Type B pancreatic cell (in vitro differentiated cells): Measurements from ENCODE around the gene SC5D. TPM values are rescaled to one million over a fixed set of nuclear protein-coding genes. Genes with fewer than 3 reads are reported as not detected.
A peak's percentile ranks its signal among the peaks of the same experiment; 100 is the strongest.

Experiments
- DNase-seq: peaks from one replicate; pipeline ENCODE4 v3.0.0; 2021; ENCODE audit warnings: mixed read lengths; ENCODE audit not compliant: unreplicated experiment; ENCODE audit errors: extremely low spot score
- H3K27ac Mint-ChIP-seq: 2 replicates; pipeline ENCODE4 v1.8.0; 2021; ENCODE audit warnings: mild to moderate bottlenecking, mixed read lengths
- H3K27me3 Mint-ChIP-seq: 2 replicates; pipeline ENCODE4 v1.8.0; 2021; ENCODE audit warnings: mixed read lengths
- H3K36me3 Mint-ChIP-seq: 2 replicates; pipeline ENCODE4 v1.8.0; 2021; ENCODE audit warnings: mixed read lengths
- H3K4me1 Mint-ChIP-seq: one replicate; pipeline ENCODE4 v1.8.0; 2021; ENCODE audit warnings: mixed read lengths; ENCODE audit not compliant: unreplicated experiment
- H3K4me3 Mint-ChIP-seq: 2 replicates; pipeline ENCODE4 v1.8.0; 2021; ENCODE audit warnings: mild to moderate bottlenecking, mixed read lengths
- H3K9me3 Mint-ChIP-seq: 2 replicates; pipeline ENCODE4 v1.8.0; 2021; ENCODE audit warnings: mixed read lengths
- total RNA-seq: library from RNA; stranded (reverse); gene quantifications from 2 replicates; pipeline ENCODE4 v1.2.1, GENCODE V29; 2021; ENCODE audit warnings: low replicate concordance
- TF ChIP-seq, protein P1 (sequence below): fragments of 200-600 bp; sonication (generic); conservative IDR thresholded peaks from 2 replicates; pipeline ENCODE4 v1.5.0; 2021; ENCODE audit warnings: antibody characterized with exemption, mild to moderate bottlenecking

The SC5D gene
- total RNA-seq, 1 donor from 2014 or later: 48.0 TPM

GRCh38 chr11:121257289-121257688 is 35.3 kb upstream of the SC5D start:
- H3K4me3 Mint-ChIP-seq: no peak overlapping the region
- DNase-seq: no peak
- no peaks in the 10 kb centered on the region for H3K27me3 Mint-ChIP-seq

DNA sequence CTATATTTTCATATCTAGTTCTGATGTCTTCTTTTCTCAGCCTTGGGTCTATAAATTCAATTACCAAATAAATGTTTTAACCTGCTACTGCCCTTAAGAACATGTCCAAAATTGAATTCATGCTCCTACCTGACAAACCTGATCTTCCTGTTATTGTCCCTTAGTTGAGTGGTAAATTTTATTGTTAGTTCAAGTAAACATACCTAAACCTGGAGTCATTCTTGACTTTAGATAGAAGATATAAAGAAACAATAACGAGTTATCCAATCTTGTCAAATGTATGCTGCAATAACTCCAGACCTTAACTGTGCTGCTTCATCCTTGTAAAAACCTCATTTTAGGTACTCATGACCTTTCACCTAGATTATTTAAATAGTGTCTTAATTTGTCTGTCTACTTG is 34.6 kb upstream of the SC5D start:
- DNase-seq: no peak
- H3K27me3 Mint-ChIP-seq: no peaks in the 10 kb centered on the region

More at GRCh38 chr11:121257289-121257688, 35.3 kb upstream of the SC5D start:
- TF ChIP-seq, protein P1, sequence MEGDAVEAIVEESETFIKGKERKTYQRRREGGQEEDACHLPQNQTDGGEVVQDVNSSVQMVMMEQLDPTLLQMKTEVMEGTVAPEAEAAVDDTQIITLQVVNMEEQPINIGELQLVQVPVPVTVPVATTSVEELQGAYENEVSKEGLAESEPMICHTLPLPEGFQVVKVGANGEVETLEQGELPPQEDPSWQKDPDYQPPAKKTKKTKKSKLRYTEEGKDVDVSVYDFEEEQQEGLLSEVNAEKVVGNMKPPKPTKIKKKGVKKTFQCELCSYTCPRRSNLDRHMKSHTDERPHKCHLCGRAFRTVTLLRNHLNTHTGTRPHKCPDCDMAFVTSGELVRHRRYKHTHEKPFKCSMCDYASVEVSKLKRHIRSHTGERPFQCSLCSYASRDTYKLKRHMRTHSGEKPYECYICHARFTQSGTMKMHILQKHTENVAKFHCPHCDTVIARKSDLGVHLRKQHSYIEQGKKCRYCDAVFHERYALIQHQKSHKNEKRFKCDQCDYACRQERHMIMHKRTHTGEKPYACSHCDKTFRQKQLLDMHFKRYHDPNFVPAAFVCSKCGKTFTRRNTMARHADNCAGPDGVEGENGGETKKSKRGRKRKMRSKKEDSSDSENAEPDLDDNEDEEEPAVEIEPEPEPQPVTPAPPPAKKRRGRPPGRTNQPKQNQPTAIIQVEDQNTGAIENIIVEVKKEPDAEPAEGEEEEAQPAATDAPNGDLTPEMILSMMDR: no peak
- Mint-ChIP-seq H3K36me3 (no peaks in the 10 kb centered on the region), H3K9me3 (no peaks in the 10 kb centered on the region), H3K4me1 (no peaks in the 10 kb centered on the region), H3K27ac (peak overlapping the region; percentile 1)

GRCh38 chr11:121265586-121265985 is 27.0 kb upstream of the SC5D start:
- TF ChIP-seq, protein P1: no peak
- H3K4me1 Mint-ChIP-seq: peaks cover 12% of the 10 kb centered on the region
- H3K36me3 Mint-ChIP-seq: peaks cover 5% of the 10 kb centered on the region
- DNase-seq: no peak
- no peak overlapping the region for H3K27ac Mint-ChIP-seq
- peaks cover 6% of the 10 kb centered on the region for H3K9me3 Mint-ChIP-seq
- no peak overlapping the region for H3K4me3 Mint-ChIP-seq
- peaks cover 3% of the 10 kb centered on the region for H3K27me3 Mint-ChIP-seq

More for the DNA sequence above, 34.6 kb upstream of the SC5D start:
- H3K4me1 Mint-ChIP-seq: no peaks in the 10 kb centered on the region
- TF ChIP-seq, protein P1: no peak
- H3K27ac Mint-ChIP-seq: peak overlapping the region; percentile 54
- peak overlapping the region; percentile 15 for H3K4me3 Mint-ChIP-seq
- peaks cover 3% of the 10 kb centered on the region for H3K36me3 Mint-ChIP-seq
- peaks cover 3% of the 10 kb centered on the region for H3K9me3 Mint-ChIP-seq

GRCh38 chr11:121268581-121268980 is 24.0 kb upstream of the SC5D start:
- Mint-ChIP-seq H3K36me3 (no peaks in the 10 kb centered on the region), H3K4me3 (no peak overlapping the region), H3K27me3 (peaks cover 3% of the 10 kb centered on the region), H3K27ac (no peak overlapping the region), H3K9me3 (no peaks in the 10 kb centered on the region), H3K4me1 (peaks cover 12% of the 10 kb centered on the region)
- DNase-seq: no peak
- TF ChIP-seq, protein P1: no peak

GRCh38 chr11:121270001-121270678 is 22.4 kb upstream of the SC5D start:
- Mint-ChIP-seq H3K27me3 (peaks cover 3% of the 10 kb centered on the region), H3K9me3 (no peaks in the 10 kb centered on the region), H3K27ac (no peak overlapping the region), H3K36me3 (no peaks in the 10 kb centered on the region), H3K4me3 (no peak overlapping the region), H3K4me1 (peaks cover 12% of the 10 kb centered on the region)
- TF ChIP-seq, protein P1: no peak
- no peak for DNase-seq
